SU-DHL-6 (cell line): ENCODE results near the gene PKNOX2.

Source experiments
- EZH2phosphoT487 ChIP-seq: fragments of 200-600 bp; sonication (generic), shearing (Covaris generic); conservative IDR thresholded peaks from 2 replicates; pipeline ENCODE4 v1.6.1; 2018; ENCODE audit warnings: mild to moderate bottlenecking, antibody characterized with exemption, low read length, moderate library complexity, mixed read lengths
- TF ChIP-seq, protein P1 (sequence below): fragments of 200-600 bp; sonication (generic); IDR thresholded peaks from one replicate; pipeline ENCODE4 v1.5.1; 2017; ENCODE audit warnings: antibody characterized with exemption, mild to moderate bottlenecking, low read length, moderate library complexity; ENCODE audit not compliant: insufficient read depth, poor library complexity, severe bottlenecking

DNA sequence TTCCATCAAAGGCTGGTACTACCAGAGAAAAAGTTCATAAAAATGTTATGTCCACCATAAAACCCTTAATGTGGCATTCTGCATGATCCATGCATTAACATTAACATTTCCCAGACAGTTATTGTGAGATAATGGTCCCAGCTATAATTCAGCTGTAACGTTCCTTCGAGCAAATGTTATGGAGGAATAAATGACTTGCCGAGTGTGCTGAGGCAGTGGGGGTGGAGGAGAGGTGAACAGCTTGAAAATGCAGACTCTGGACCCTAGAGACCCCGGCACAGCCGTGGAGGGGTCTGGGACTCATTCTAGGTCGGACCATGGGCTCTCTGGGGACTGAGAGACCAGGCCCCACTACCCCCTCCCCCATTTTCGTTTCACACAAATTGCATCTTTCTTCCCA, 141.9 kb downstream of the PKNOX2 start:
- TF ChIP-seq, protein P1, sequence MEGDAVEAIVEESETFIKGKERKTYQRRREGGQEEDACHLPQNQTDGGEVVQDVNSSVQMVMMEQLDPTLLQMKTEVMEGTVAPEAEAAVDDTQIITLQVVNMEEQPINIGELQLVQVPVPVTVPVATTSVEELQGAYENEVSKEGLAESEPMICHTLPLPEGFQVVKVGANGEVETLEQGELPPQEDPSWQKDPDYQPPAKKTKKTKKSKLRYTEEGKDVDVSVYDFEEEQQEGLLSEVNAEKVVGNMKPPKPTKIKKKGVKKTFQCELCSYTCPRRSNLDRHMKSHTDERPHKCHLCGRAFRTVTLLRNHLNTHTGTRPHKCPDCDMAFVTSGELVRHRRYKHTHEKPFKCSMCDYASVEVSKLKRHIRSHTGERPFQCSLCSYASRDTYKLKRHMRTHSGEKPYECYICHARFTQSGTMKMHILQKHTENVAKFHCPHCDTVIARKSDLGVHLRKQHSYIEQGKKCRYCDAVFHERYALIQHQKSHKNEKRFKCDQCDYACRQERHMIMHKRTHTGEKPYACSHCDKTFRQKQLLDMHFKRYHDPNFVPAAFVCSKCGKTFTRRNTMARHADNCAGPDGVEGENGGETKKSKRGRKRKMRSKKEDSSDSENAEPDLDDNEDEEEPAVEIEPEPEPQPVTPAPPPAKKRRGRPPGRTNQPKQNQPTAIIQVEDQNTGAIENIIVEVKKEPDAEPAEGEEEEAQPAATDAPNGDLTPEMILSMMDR: no peak
- no peak for TF ChIP-seq EZH2phosphoT487
